ENCODE data around the gene COL20A1.

DNA sequence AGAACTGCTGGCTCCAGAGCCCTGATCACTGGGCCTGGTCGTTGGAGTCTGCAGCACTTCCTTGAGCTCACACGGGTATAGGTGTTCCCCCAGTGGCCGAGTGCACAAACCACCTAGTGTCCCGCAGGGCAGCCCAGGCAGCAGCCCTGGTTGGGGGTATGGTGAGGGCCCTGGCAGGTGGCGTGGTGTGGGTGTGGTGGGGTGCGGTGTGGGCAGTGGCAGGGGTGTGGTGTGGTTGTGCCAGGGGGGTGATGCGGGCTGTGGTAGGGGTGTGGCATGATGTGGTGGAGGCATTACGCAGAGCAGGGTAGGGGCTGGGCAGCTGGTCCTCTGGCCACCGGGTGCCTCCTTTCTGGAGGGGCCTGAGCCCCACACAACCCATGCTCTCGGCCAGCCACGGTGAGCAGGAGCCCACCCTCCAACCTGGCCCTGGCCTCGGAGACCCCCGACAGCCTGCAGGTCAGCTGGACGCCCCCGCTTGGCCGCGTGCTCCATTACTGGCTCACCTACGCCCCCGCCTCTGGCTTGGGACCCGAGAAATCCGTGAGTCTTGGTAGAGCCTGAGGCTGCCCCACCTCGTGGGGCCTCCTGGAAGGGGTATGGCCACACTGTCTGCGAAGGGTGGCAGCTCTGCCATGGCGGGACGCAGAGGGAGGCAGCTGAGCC, 20.5 kb downstream of the COL20A1 start:
- TF ChIP-seq, protein P1, sequence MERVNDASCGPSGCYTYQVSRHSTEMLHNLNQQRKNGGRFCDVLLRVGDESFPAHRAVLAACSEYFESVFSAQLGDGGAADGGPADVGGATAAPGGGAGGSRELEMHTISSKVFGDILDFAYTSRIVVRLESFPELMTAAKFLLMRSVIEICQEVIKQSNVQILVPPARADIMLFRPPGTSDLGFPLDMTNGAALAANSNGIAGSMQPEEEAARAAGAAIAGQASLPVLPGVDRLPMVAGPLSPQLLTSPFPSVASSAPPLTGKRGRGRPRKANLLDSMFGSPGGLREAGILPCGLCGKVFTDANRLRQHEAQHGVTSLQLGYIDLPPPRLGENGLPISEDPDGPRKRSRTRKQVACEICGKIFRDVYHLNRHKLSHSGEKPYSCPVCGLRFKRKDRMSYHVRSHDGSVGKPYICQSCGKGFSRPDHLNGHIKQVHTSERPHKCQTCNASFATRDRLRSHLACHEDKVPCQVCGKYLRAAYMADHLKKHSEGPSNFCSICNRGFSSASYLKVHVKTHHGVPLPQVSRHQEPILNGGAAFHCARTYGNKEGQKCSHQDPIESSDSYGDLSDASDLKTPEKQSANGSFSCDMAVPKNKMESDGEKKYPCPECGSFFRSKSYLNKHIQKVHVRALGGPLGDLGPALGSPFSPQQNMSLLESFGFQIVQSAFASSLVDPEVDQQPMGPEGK (CRISPR knock-in tag; IDR thresholded peaks at IDR 0.05; ENCODE audit: borderline replicate concordance), result no peak
- TF ChIP-seq, protein P2, sequence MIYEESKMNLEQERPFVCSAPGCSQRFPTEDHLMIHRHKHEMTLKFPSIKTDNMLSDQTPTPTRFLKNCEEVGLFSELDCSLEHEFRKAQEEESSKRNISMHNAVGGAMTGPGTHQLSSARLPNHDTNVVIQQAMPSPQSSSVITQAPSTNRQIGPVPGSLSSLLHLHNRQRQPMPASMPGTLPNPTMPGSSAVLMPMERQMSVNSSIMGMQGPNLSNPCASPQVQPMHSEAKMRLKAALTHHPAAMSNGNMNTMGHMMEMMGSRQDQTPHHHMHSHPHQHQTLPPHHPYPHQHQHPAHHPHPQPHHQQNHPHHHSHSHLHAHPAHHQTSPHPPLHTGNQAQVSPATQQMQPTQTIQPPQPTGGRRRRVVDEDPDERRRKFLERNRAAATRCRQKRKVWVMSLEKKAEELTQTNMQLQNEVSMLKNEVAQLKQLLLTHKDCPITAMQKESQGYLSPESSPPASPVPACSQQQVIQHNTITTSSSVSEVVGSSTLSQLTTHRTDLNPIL (CRISPR knock-in tag; IDR thresholded peaks at IDR 0.05; ENCODE audit: low read depth), result no peak
- TF ChIP-seq OSR1 (CRISPR knock-in tag; IDR thresholded peaks at IDR 0.05) (no peak), CSDC2 (CRISPR knock-in tag; IDR thresholded peaks at IDR 0.05) (no peak), ZFP3 (CRISPR knock-in tag; IDR thresholded peaks at IDR 0.05) (no peak), GLIS3 (CRISPR knock-in tag; IDR thresholded peaks at IDR 0.05) (no peak), ARNTL (CRISPR knock-in tag; IDR thresholded peaks at IDR 0.05; ENCODE audit: borderline replicate concordance, low read depth) (no peak)
- TF ChIP-seq, protein P3, sequence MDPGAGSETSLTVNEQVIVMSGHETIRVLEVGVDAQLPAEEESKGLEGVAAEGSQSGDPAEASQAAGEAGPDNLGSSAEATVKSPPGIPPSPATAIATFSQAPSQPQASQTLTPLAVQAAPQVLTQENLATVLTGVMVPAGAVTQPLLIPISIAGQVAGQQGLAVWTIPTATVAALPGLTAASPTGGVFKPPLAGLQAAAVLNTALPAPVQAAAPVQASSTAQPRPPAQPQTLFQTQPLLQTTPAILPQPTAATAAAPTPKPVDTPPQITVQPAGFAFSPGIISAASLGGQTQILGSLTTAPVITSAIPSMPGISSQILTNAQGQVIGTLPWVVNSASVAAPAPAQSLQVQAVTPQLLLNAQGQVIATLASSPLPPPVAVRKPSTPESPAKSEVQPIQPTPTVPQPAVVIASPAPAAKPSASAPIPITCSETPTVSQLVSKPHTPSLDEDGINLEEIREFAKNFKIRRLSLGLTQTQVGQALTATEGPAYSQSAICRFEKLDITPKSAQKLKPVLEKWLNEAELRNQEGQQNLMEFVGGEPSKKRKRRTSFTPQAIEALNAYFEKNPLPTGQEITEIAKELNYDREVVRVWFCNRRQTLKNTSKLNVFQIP (CRISPR knock-in tag; IDR thresholded peaks at IDR 0.05; ENCODE audit: borderline replicate concordance, low read depth), result no peak
